ENCODE measurements around the gene PAGE2B. TPM values are rescaled to one million over a fixed set of nuclear protein-coding genes. Genes with fewer than 3 reads are reported as not detected.

The PAGE2B gene
- total RNA-seq, 2 donors from 2014 or later: not detected

GRCh38 chrX:55127692-55128091 lies 52.9 kb downstream of the PAGE2B start:
- ATAC-seq: no peak
- no peaks in the 10 kb centered on the region for H3K9me3 ChIP-seq
- TF ChIP-seq, protein P1, sequence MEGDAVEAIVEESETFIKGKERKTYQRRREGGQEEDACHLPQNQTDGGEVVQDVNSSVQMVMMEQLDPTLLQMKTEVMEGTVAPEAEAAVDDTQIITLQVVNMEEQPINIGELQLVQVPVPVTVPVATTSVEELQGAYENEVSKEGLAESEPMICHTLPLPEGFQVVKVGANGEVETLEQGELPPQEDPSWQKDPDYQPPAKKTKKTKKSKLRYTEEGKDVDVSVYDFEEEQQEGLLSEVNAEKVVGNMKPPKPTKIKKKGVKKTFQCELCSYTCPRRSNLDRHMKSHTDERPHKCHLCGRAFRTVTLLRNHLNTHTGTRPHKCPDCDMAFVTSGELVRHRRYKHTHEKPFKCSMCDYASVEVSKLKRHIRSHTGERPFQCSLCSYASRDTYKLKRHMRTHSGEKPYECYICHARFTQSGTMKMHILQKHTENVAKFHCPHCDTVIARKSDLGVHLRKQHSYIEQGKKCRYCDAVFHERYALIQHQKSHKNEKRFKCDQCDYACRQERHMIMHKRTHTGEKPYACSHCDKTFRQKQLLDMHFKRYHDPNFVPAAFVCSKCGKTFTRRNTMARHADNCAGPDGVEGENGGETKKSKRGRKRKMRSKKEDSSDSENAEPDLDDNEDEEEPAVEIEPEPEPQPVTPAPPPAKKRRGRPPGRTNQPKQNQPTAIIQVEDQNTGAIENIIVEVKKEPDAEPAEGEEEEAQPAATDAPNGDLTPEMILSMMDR (IDR thresholded peaks at IDR 0.05): no peak
- TF ChIP-seq POLR2A (IDR thresholded peaks at IDR 0.05): no peak
- WGBS, 2 donors: 26 to 45% methylated on average over 2 of the region's 2 CpGs
- H3K27me3 ChIP-seq: no peaks in the 10 kb centered on the region
- H3K27ac ChIP-seq: no peak overlapping the region
- H3K4me1 ChIP-seq: no peaks in the 10 kb centered on the region
- no peaks in the 10 kb centered on the region for H3K36me3 ChIP-seq (replicated peaks in 1 of 2; ENCODE audit: insufficient read depth in 1 of 2, low read depth in 2 of 2)
- no peak for DNase-seq
- intact Hi-C loops (cut with DNase I): no loop called here
- H3K4me3 ChIP-seq: no peak overlapping the region

Other genes starting within 250 kb of the PAGE2B start
- 10 to 100 TPM; 24.1 to 28.0 TPM for gene TRO, start 154.2 kb upstream of the PAGE2B start, total RNA-seq
- 1 to 10 TPM; 1.0 to 2.3 TPM for gene PFKFB1, start 80.8 kb upstream of the PAGE2B start, total RNA-seq
- gene APEX2, start 74.7 kb upstream of the PAGE2B start, total RNA-seq: 1 to 10 TPM; 4.3 to 5.2 TPM
- not detected for gene ALAS2, start 44.1 kb upstream of the PAGE2B start, total RNA-seq
- gene PAGE2, start 14.0 kb downstream of the PAGE2B start, total RNA-seq: not detected
- gene PAGE5, start 145.3 kb downstream of the PAGE2B start, total RNA-seq: not detected
- not detected for gene PAGE3, start 189.9 kb downstream of the PAGE2B start, total RNA-seq